ENCODE data around the gene ABRACL. TPM values are rescaled to one million over a fixed set of nuclear protein-coding genes. Genes with fewer than 3 reads are reported as not detected.

ABRACL gene
- polyA plus RNA-seq, 1 donor (not counting 4 experiments of a cell fraction or from before 2014, with no cell fraction given), result 120 TPM

DNA sequence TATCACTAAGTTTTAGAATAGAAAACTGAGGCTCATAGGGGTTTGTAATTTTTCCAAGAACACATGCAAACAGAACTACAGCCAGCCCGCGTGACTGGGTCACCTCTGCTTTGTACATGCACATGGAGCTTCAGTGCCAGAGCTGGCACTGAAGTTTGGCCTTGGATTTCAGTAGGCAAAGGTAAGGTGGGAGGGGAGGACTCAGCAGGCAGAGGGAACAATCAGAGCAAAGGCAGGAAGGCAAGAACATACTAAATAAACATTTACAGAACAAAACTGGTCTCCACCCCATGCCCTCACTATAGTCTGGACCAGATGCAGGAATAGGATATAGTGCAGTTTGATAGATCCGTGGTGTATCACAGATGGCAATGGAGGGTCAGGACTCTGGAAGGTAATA is 13.6 kb upstream of the ABRACL start:
- Histone ChIP-seq H3K9ac (ENCODE audit: control insufficient read depth, extremely low read depth, insufficient read depth, low read length) (no peak overlapping the region), H3K27ac (ENCODE audit: control insufficient read depth, insufficient read depth, low read length) (no peak overlapping the region), H3K4me3 (ENCODE audit: control insufficient read depth in 2 of 3, extremely low read depth in 1 of 3, insufficient read depth in 2 of 3, low read depth in 1 of 3, low read length in 3 of 3) (no peak overlapping the region), H3K36me3 (ENCODE audit: control insufficient read depth in 2 of 2, extremely low read depth in 1 of 2, insufficient read depth in 2 of 2, low read length in 2 of 2) (no peaks in the 10 kb centered on the region), H2AFZ (ENCODE audit: control insufficient read depth, low read length) (no peak overlapping the region), H3K9me1 (ENCODE audit: control insufficient read depth, extremely low read depth, insufficient read depth, low read length) (no peaks in the 10 kb centered on the region), H3K4me2 (ENCODE audit: control insufficient read depth, extremely low read depth, insufficient read depth, low read depth, low read length) (no peak overlapping the region), H3K79me2 (ENCODE audit: control insufficient read depth, insufficient read depth, low read length) (no peaks in the 10 kb centered on the region), H3K4me1 (ENCODE audit: control insufficient read depth, extremely low read depth, insufficient read depth, low read length) (no peaks in the 10 kb centered on the region), H3K27me3 (ENCODE audit: control insufficient read depth, extremely low read depth, insufficient read depth, low read length) (no peaks in the 10 kb centered on the region), H3K9me3 (ENCODE audit: control insufficient read depth, low read depth, low read length) (no peaks in the 10 kb centered on the region), H4K20me1 (ENCODE audit: control insufficient read depth, extremely low read depth, insufficient read depth, low read length) (no peaks in the 10 kb centered on the region)
- no peak for FAIRE-seq
- TF ChIP-seq EZH2 (IDR thresholded peaks at IDR 0.05; ENCODE audit: low read length), result no peak
- TF ChIP-seq, protein P1, sequence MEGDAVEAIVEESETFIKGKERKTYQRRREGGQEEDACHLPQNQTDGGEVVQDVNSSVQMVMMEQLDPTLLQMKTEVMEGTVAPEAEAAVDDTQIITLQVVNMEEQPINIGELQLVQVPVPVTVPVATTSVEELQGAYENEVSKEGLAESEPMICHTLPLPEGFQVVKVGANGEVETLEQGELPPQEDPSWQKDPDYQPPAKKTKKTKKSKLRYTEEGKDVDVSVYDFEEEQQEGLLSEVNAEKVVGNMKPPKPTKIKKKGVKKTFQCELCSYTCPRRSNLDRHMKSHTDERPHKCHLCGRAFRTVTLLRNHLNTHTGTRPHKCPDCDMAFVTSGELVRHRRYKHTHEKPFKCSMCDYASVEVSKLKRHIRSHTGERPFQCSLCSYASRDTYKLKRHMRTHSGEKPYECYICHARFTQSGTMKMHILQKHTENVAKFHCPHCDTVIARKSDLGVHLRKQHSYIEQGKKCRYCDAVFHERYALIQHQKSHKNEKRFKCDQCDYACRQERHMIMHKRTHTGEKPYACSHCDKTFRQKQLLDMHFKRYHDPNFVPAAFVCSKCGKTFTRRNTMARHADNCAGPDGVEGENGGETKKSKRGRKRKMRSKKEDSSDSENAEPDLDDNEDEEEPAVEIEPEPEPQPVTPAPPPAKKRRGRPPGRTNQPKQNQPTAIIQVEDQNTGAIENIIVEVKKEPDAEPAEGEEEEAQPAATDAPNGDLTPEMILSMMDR (optimal IDR thresholded peaks at IDR 0.05 in 1 of 3, IDR thresholded peaks at IDR 0.05 in 1 of 3, conservative IDR thresholded peaks at IDR 0.05 in 1 of 3; ENCODE audit: extremely low read depth in 1 of 3, insufficient read depth in 2 of 3, low read length in 3 of 3), result no peak
- DNase-seq (ENCODE audit: low read depth, low spot score), result no peak
- dilution Hi-C loops (cut with MboI; ENCODE audit: extremely low pct_ligation_motif_present, low sequenced_read_pairs), result no loop called here

DNA sequence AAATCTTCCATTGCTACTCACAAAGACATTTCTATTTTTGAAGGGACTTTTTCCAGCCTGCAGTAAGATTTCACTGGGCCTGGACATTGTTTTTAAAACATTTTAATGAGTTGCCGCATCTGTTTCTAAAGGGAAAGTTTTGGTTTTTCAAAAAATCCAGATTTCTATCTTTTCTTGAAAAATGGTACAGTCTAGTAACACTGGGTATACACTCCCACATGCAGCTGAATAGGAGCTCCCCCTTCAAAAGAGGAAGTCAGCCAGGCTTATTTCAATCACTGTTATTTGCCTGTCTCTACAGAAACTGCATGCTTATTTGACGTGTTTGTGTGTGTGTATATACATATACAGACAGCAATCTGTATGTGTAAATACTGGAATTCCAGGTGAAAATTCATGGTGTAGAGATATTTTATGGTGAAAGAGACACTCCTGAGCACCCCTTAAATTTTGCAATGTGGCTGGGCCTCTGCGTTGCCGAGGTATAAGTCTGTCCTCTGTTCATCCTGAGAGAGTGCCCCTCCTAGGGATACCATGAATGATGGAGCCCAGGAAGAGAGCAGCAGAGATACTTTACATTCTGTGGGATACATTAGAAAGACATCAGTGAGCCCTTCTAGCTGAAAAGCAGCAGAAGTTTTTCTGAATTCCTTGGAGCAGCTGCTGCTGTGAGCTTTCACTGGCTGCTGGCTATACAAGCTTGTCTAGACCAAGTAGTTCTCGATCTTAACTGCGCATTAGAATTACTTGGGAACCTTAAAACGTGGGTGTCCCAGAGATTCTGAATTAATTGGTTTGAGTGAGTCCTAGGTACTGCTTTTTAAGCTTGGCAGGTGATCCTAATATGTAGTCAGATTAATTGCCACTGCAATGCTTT is 12.0 kb upstream of the ABRACL start:
- no peaks in the 10 kb centered on the region for H3K79me2 ChIP-seq (ENCODE audit: control insufficient read depth, insufficient read depth, low read length)
- dilution Hi-C loops (cut with MboI; ENCODE audit: extremely low pct_ligation_motif_present, low sequenced_read_pairs), result no loop called here
- H3K9ac ChIP-seq (ENCODE audit: control insufficient read depth, extremely low read depth, insufficient read depth, low read length), result no peak overlapping the region
- H3K4me2 ChIP-seq (ENCODE audit: control insufficient read depth, extremely low read depth, insufficient read depth, low read depth, low read length), result no peak overlapping the region
- H3K27me3 ChIP-seq (ENCODE audit: control insufficient read depth, extremely low read depth, insufficient read depth, low read length), result no peaks in the 10 kb centered on the region
- no peak overlapping the region for H3K27ac ChIP-seq (ENCODE audit: control insufficient read depth, insufficient read depth, low read length)
- no peaks in the 10 kb centered on the region for H3K9me3 ChIP-seq (ENCODE audit: control insufficient read depth, low read depth, low read length)
- H4K20me1 ChIP-seq (ENCODE audit: control insufficient read depth, extremely low read depth, insufficient read depth, low read length), result no peaks in the 10 kb centered on the region
- DNase-seq (ENCODE audit: low read depth, low spot score) (no peak), FAIRE-seq (no peak)
- no peak overlapping the region for H3K4me3 ChIP-seq (ENCODE audit: control insufficient read depth in 2 of 3, extremely low read depth in 1 of 3, insufficient read depth in 2 of 3, low read depth in 1 of 3, low read length in 3 of 3)
- TF ChIP-seq, protein P1 (optimal IDR thresholded peaks at IDR 0.05 in 1 of 3, IDR thresholded peaks at IDR 0.05 in 1 of 3, conservative IDR thresholded peaks at IDR 0.05 in 1 of 3; ENCODE audit: extremely low read depth in 1 of 3, insufficient read depth in 2 of 3, low read length in 3 of 3), result no peak
- no peaks in the 10 kb centered on the region for H3K36me3 ChIP-seq (ENCODE audit: control insufficient read depth in 2 of 2, extremely low read depth in 1 of 2, insufficient read depth in 2 of 2, low read length in 2 of 2)
- H3K4me1 ChIP-seq (ENCODE audit: control insufficient read depth, extremely low read depth, insufficient read depth, low read length), result no peaks in the 10 kb centered on the region
- H2AFZ ChIP-seq (ENCODE audit: control insufficient read depth, low read length), result no peak overlapping the region
- H3K9me1 ChIP-seq (ENCODE audit: control insufficient read depth, extremely low read depth, insufficient read depth, low read length), result no peaks in the 10 kb centered on the region

Measured in keratinocyte (primary cell).